Neural progenitor cell (in vitro differentiated cells): ENCODE data around the gene PUS3. TPM values are rescaled to one million over a fixed set of nuclear protein-coding genes. Genes with fewer than 3 reads are reported as not detected.

ENCODE experiments used
- DNase-seq: peaks from one replicate; pipeline ENCODE4 v3.0.0-alpha.2; 2016; ENCODE audit warnings: low spot score
- H2AFZ ChIP-seq: fragments of 200-600 bp; sonication (generic); replicated peaks from 2 replicates; pipeline ENCODE4 v1.6.1; 2016; ENCODE audit warnings: antibody characterized with exemption
- H3F3A ChIP-seq: fragments of 200-600 bp; sonication (generic); 2 replicates; pipeline ENCODE4 v1.6.1; 2016; ENCODE audit warnings: antibody characterized with exemption, low read depth
- H3K27ac ChIP-seq: fragments of 200-600 bp; sonication (generic); 2 replicates; pipeline ENCODE4 v1.5.1; 2016; ENCODE audit warnings: mild to moderate bottlenecking
- H3K27me3 ChIP-seq: fragments of 200-600 bp; sonication (generic); 2 replicates; pipeline ENCODE4 v1.6.1; 2016; ENCODE audit warnings: mild to moderate bottlenecking, moderate library complexity
- H3K36me3 ChIP-seq: fragments of 200-600 bp; sonication (generic); 2 replicates; pipeline ENCODE4 v1.5.1; 2016
- H3K4me1 ChIP-seq: fragments of 200-600 bp; sonication (generic); 2 replicates; pipeline ENCODE4 v1.6.1; 2016; ENCODE audit warnings: mixed run types
- H3K4me2 ChIP-seq: fragments of 200-600 bp; sonication (generic); 2 replicates; pipeline ENCODE4 v1.6.1; 2016
- H3K4me3 ChIP-seq: fragments of 200-600 bp; sonication (generic); 2 replicates; pipeline ENCODE4 v1.5.1; 2016
- H3K79me2 ChIP-seq: fragments of 200-600 bp; sonication (generic); 2 replicates; pipeline ENCODE4 v1.6.1; 2016; ENCODE audit warnings: low read depth
- H3K9ac ChIP-seq: fragments of 200-600 bp; sonication (generic); 2 replicates; pipeline ENCODE4 v1.6.1; 2016
- H3K9me3 ChIP-seq: fragments of 200-600 bp; sonication (generic); 2 replicates; pipeline ENCODE4 v1.5.1; 2016; ENCODE audit warnings: low read depth
- H4K20me1 ChIP-seq: fragments of 200-600 bp; sonication (generic); 2 replicates; pipeline ENCODE4 v1.6.1; 2016; ENCODE audit warnings: low read depth
- H3K27ac Mint-ChIP-seq: 3 replicates; pipeline ENCODE4 v1.8.0; 2021; ENCODE audit warnings: mixed read lengths
- H3K27me3 Mint-ChIP-seq: 2 replicates; pipeline ENCODE4 v1.8.0; 2022; ENCODE audit warnings: low read depth, mild to moderate bottlenecking, inconsistent platforms, moderate library complexity, mixed read lengths; ENCODE audit not compliant: insufficient read depth
- H3K36me3 Mint-ChIP-seq: 3 replicates; pipeline ENCODE4 v1.8.0; 2021; ENCODE audit warnings: mixed read lengths
- H3K4me1 Mint-ChIP-seq: 3 replicates; pipeline ENCODE4 v1.8.0; 2021; ENCODE audit warnings: mixed read lengths
- H3K4me3 Mint-ChIP-seq: 3 replicates; pipeline ENCODE4 v1.8.0; 2021; ENCODE audit warnings: mild to moderate bottlenecking, moderate library complexity, mixed read lengths
- H3K9me3 Mint-ChIP-seq: 3 replicates; pipeline ENCODE4 v1.8.0; 2020; ENCODE audit warnings: mixed read lengths
- EZH2 ChIP-seq: fragments of 200-600 bp; sonication (generic); IDR thresholded peaks from 2 replicates; pipeline ENCODE4 v1.6.1; 2017; ENCODE audit warnings: antibody characterized with exemption, mild to moderate bottlenecking, moderate library complexity
- EZH2phosphoT487 ChIP-seq: fragments of 200-600 bp; sonication (generic); IDR thresholded peaks from 2 replicates; pipeline ENCODE4 v1.6.1; 2017; ENCODE audit warnings: antibody characterized with exemption
- total RNA-seq: library from RNA; depleted of rRNA; stranded (reverse); fragments of >200 nt; gene quantifications from 2 replicates; pipeline ENCODE4 v1.2.3, GENCODE V29; 2015; ENCODE audit warnings: low replicate concordance
- TF ChIP-seq, protein P1 (sequence below): fragments of 200-600 bp; sonication (generic); IDR thresholded peaks from 2 replicates; pipeline ENCODE4 v1.5.1; 2017; ENCODE audit warnings: antibody characterized with exemption, mild to moderate bottlenecking

The PUS3 gene
- total RNA-seq, 1 donor from 2014 or later, result 22.1 TPM

DNA sequence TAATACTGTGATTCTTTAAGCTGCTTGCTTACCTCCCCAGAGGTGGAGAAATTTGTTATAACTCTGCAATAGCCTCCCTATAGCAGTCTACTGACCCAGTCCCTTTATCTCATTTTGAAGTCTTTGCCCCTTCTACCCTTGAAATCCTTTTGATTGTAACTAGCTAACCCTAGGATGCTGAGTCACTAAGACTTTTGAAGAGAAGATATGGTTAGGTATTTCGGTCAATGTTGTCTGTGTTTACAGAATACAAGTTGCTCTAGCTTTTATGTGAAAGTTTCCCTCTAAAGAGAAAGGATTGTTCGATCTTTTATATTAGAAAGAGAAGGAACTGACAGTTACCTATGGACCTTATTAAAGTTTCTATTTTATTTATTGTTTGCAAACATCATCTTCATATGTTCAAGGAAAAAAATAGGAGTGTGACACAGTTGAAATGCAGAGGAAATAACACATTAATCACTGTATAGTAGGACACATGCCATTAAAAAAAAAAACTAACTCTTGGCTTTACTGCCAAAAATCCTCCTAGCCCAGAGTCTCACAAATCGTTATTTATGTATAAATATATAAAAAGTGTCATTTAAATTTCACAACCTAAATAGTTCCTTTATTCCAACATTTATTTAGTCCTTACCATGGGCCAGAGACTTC is 12.4 kb downstream of the PUS3 start:
- Mint-ChIP-seq H3K9me3 (peaks cover 9% of the 10 kb centered on the region), H3K4me1 (peaks cover 5% of the 10 kb centered on the region), H3K27me3 (peaks cover 9% of the 10 kb centered on the region), H3K27ac (no peak overlapping the region), H3K4me3 (no peak overlapping the region), H3K36me3 (peaks cover 4% of the 10 kb centered on the region)
- TF ChIP-seq, protein P1, sequence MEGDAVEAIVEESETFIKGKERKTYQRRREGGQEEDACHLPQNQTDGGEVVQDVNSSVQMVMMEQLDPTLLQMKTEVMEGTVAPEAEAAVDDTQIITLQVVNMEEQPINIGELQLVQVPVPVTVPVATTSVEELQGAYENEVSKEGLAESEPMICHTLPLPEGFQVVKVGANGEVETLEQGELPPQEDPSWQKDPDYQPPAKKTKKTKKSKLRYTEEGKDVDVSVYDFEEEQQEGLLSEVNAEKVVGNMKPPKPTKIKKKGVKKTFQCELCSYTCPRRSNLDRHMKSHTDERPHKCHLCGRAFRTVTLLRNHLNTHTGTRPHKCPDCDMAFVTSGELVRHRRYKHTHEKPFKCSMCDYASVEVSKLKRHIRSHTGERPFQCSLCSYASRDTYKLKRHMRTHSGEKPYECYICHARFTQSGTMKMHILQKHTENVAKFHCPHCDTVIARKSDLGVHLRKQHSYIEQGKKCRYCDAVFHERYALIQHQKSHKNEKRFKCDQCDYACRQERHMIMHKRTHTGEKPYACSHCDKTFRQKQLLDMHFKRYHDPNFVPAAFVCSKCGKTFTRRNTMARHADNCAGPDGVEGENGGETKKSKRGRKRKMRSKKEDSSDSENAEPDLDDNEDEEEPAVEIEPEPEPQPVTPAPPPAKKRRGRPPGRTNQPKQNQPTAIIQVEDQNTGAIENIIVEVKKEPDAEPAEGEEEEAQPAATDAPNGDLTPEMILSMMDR, result no peak
- no peak for TF ChIP-seq EZH2phosphoT487
- TF ChIP-seq EZH2, result no peak
- H4K20me1 ChIP-seq, result peaks cover under 1% of the 10 kb centered on the region
- H2AFZ ChIP-seq, result no peak overlapping the region
- H3K9ac ChIP-seq, result no peak overlapping the region
- H3K4me3 ChIP-seq, result no peak overlapping the region
- H3K27me3 ChIP-seq, result no peaks in the 10 kb centered on the region
- no peak for DNase-seq
- H3K4me2 ChIP-seq, result peak overlapping the region; percentile 42
- no peaks in the 10 kb centered on the region for H3K9me3 ChIP-seq
- H3K4me1 ChIP-seq, result no peaks in the 10 kb centered on the region
- peaks cover 24% of the 10 kb centered on the region for H3F3A ChIP-seq
- H3K79me2 ChIP-seq, result peaks cover 36% of the 10 kb centered on the region
- H3K36me3 ChIP-seq, result no peaks in the 10 kb centered on the region
- no peak overlapping the region for H3K27ac ChIP-seq

DNA sequence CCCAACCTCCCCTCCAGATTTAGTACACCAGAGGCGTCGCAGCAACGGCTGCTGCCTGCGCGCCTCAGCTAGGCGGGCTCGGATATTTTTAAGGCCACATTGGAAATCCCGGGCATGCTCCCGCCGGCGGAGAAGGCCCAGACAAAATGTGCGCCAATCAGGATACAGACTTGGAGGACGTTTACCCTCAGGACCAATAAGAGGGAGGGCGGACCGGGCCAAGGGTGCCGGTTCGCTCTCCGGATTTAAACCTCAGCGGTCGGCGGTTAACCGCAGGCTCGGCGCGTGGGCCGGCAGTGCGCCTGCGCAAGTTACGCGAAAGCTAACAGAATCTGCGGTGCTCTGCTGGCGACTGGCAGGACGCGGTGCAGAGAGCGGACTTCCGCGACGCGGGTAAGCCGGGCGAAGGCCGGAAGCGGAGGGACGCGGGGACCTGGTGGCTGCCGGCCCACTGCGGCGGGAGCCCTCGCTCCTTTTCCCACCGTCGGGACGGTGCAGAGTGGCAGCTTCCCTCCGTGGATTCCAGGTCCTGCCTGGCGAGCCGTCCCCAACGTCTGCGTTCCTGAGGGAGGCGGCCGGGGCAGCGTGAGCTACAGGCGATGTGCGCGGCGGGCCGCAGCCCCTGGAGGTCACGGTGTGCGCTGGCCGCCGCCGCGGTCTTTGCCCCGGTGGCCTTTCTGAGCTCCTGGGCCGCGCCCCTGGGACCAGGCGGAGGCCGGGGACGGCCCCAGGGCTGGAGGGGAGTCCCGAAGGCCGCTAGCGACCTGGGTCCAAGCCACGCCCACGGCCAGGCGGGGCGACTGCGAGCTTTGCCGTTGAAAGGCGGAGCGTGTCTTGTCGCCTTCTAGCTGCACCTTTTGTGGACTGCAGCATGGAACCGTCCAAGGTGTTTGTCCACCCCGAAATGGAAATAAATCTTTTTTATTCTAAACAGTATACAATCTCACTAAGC is 15.4 kb downstream of the PUS3 start, which contains the start of gene HYLS1:
TSS of gene HYLS1 (plus strand) at position 296 of the 952 bp plus-strand sequence. CDS start 11,701 bp downstream, outside the sequence.
- Mint-ChIP-seq H3K36me3 (peaks cover 1% of the 10 kb centered on the region), H3K9me3 (peaks cover 10% of the 10 kb centered on the region), H3K4me1 (peaks cover 5% of the 10 kb centered on the region), H3K27ac (no peak within 1 kb of the TSS), H3K4me3 (peak within 1 kb of the TSS; percentile 83), H3K27me3 (peaks cover 9% of the 10 kb centered on the region)
- H3K4me2 ChIP-seq, result peak within 1 kb of the TSS; percentile 74
- H3K9me3 ChIP-seq, result no peaks in the 10 kb centered on the region
- peak within 1 kb of the TSS; percentile 61 for H3K4me3 ChIP-seq
- peak; percentile 90 for DNase-seq
- no peak within 1 kb of the TSS for H3K27ac ChIP-seq
- H3K4me1 ChIP-seq, result no peaks in the 10 kb centered on the region
- no peaks in the 10 kb centered on the region for H3K27me3 ChIP-seq
- H3K9ac ChIP-seq, result no peak within 1 kb of the TSS
- H2AFZ ChIP-seq, result peak within 1 kb of the TSS; percentile 90
- no peaks in the 10 kb centered on the region for H4K20me1 ChIP-seq
- no peaks in the 10 kb centered on the region for H3K36me3 ChIP-seq
- peaks cover 32% of the 10 kb centered on the region for H3K79me2 ChIP-seq
- peaks cover 15% of the 10 kb centered on the region for H3F3A ChIP-seq
- TF ChIP-seq EZH2phosphoT487, result no peak
- TF ChIP-seq, protein P1, result peak; percentile 26
- TF ChIP-seq EZH2, result peak; percentile 59

DNA sequence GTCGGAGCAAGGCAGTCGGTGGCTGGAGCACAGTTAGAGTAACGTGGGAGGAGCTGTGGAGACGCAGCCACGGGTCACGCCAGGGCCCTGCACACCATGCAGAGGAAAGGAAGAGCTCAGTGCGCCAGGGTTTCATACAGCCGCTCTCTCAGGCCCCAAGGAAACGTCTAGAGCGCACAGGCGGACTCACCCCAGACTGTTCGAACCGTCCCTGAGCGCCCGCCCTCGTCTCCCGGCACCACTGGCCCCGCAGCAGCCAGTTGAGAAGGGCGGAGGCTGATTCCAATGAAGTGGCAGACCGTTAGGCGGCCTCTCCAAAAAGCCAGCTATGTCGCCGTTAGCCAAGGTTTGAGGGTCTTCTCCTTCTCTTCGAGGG is 16.0 kb downstream of the PUS3 start:
- DNase-seq, result no peak
- peak overlapping the region; percentile 90 for H2AFZ ChIP-seq
- H3K27me3 ChIP-seq, result no peaks in the 10 kb centered on the region
- Mint-ChIP-seq H3K27ac (no peak overlapping the region), H3K4me1 (peaks cover 5% of the 10 kb centered on the region), H3K27me3 (peaks cover 9% of the 10 kb centered on the region), H3K9me3 (peaks cover 10% of the 10 kb centered on the region), H3K4me3 (peak overlapping the region; percentile 83), H3K36me3 (peaks cover 1% of the 10 kb centered on the region)
- H3K4me2 ChIP-seq, result no peak overlapping the region
- H3K9ac ChIP-seq, result no peak overlapping the region
- TF ChIP-seq EZH2phosphoT487, result no peak
- no peak for TF ChIP-seq EZH2
- TF ChIP-seq, protein P1, result no peak
- H3F3A ChIP-seq, result peaks cover 15% of the 10 kb centered on the region
- peaks cover 32% of the 10 kb centered on the region for H3K79me2 ChIP-seq
- H3K4me1 ChIP-seq, result no peaks in the 10 kb centered on the region
- no peak overlapping the region for H3K27ac ChIP-seq
- no peaks in the 10 kb centered on the region for H3K36me3 ChIP-seq
- H3K4me3 ChIP-seq, result no peak overlapping the region
- H4K20me1 ChIP-seq, result no peaks in the 10 kb centered on the region
- H3K9me3 ChIP-seq, result no peaks in the 10 kb centered on the region
